Fibroblast of lung (primary cell): ENCODE measurements around the gene HNRNPF. TPM values are rescaled to one million over a fixed set of nuclear protein-coding genes. Genes with fewer than 3 reads are reported as not detected.

ENCODE experiments used
- DNase-seq, 2 donors: peaks; one replicate each; pipeline versions ENCODE4 v3.0.0 to v3.0.0-alpha.2; 2010; ENCODE audit warnings: low read depth in 2 of 2
- H2AFZ ChIP-seq: 2 replicates; pipeline ENCODE4 v1.5.1; 2012; ENCODE audit warnings: low read length, control low read depth, inconsistent platforms
- H3K27ac ChIP-seq: 2 replicates; pipeline ENCODE4 v1.5.1; 2011; ENCODE audit warnings: low read length, control low read depth; ENCODE audit not compliant: insufficient read depth
- H3K27me3 ChIP-seq: 2 replicates; pipeline ENCODE4 v1.5.1; 2011; ENCODE audit warnings: mild to moderate bottlenecking, low read length; ENCODE audit not compliant: control insufficient read depth, insufficient read depth
- H3K36me3 ChIP-seq: 2 replicates; pipeline ENCODE4 v1.5.1; 2011; ENCODE audit warnings: low read length; ENCODE audit not compliant: control insufficient read depth, insufficient read depth
- H3K4me1 ChIP-seq: 2 replicates; pipeline ENCODE4 v1.5.1; 2011; ENCODE audit warnings: low read length; ENCODE audit not compliant: control insufficient read depth, insufficient read depth; ENCODE audit errors: extremely low read depth
- H3K4me2 ChIP-seq: 2 replicates; pipeline ENCODE4 v1.5.1; 2011; ENCODE audit warnings: low read length, control low read depth; ENCODE audit not compliant: insufficient read depth; ENCODE audit errors: extremely low read depth
- H3K4me3 ChIP-seq, 4 experiments: fragments of 200-600 bp in 1 of 4; sonication (generic) in 1 of 4; replicated peaks in 1 of 4; 2 replicates each; pipeline ENCODE4 v1.5.1; 2011 to 2016; ENCODE audit warnings: low read length in 4 of 4, low read depth in 3 of 4, mild to moderate bottlenecking in 3 of 4, control low read depth in 2 of 4, inconsistent platforms in 1 of 4, mixed read lengths in 1 of 4; ENCODE audit not compliant: insufficient read depth in 1 of 4; ENCODE audit errors: control extremely low read depth in 1 of 4
- H3K79me2 ChIP-seq: 2 replicates; pipeline ENCODE4 v1.5.1; 2012; ENCODE audit warnings: mild to moderate bottlenecking, low read length, inconsistent platforms; ENCODE audit not compliant: control insufficient read depth, insufficient read depth
- H3K9ac ChIP-seq: 2 replicates; pipeline ENCODE4 v1.5.1; 2011; ENCODE audit warnings: mild to moderate bottlenecking, low read length, control low read depth; ENCODE audit not compliant: insufficient read depth
- H3K9me3 ChIP-seq: 2 replicates; pipeline ENCODE4 v1.5.1; 2012; ENCODE audit warnings: low read depth, low read length; ENCODE audit not compliant: control insufficient read depth, insufficient read depth
- H4K20me1 ChIP-seq: 2 replicates; pipeline ENCODE4 v1.5.1; 2011; ENCODE audit warnings: low read length; ENCODE audit not compliant: control insufficient read depth, insufficient read depth; ENCODE audit errors: extremely low read depth
- CTCF ChIP-seq, 2 donors: IDR thresholded peaks in 1 of 2; conservative IDR thresholded peaks in 1 of 2; 1 replicate in 1 of 2; 2 replicates in 1 of 2; pipeline ENCODE4 v1.5.1; 2011 to 2012; ENCODE audit warnings: low read length in 2 of 2, control low read depth in 1 of 2, inconsistent platforms in 1 of 2, low read depth in 1 of 2, mild to moderate bottlenecking in 1 of 2
- EZH2 ChIP-seq: IDR thresholded peaks from 2 replicates; pipeline ENCODE4 v1.5.1; 2012; ENCODE audit warnings: low read length, control low read depth, mild to moderate bottlenecking; ENCODE audit errors: missing control alignments
- polyA plus RNA-seq, 2 donors: library from polyadenylated mRNA; depleted of rRNA in 1 of 2; stranded (reverse) in 1 of 2; unstranded in 1 of 2; fragments of >200 nt; gene quantifications; 2 replicates each; pipeline ENCODE4 v1.2.1, GENCODE V29; 2011 to 2012; ENCODE audit warnings: missing spikeins in 1 of 2
- total RNA-seq: library from RNA; depleted of rRNA; stranded (reverse); fragments of >200 nt; gene quantifications from 2 replicates; pipeline ENCODE4 v1.2.1, GENCODE V29; 2014

Gene HNRNPF
- total and polyA plus RNA-seq, 2 donors (not counting 1 experiment from before 2014, with no cell fraction given), result 203 to 217 TPM

GRCh38 chr10:43390333-43390732 lies 18.7 kb downstream of the HNRNPF start:
- Histone ChIP-seq H3K4me2 (no peak overlapping the region), H3K27ac (no peak overlapping the region), H2AFZ (no peak overlapping the region), H3K79me2 (peaks cover 73% of the 10 kb centered on the region), H3K27me3 (no peaks in the 10 kb centered on the region), H3K36me3 (peaks cover 27% of the 10 kb centered on the region), H3K4me3 (no peak overlapping the region), H3K9ac (no peak overlapping the region), H3K9me3 (no peaks in the 10 kb centered on the region), H3K4me1 (peaks cover 2% of the 10 kb centered on the region), H4K20me1 (no peaks in the 10 kb centered on the region)
- TF ChIP-seq CTCF (conservative IDR thresholded peaks at IDR 0.05 in 1 of 2, IDR thresholded peaks at IDR 0.05 in 1 of 2; ENCODE audit: low read depth in 1 of 2, low read length in 2 of 2), result no peak
- no peak for TF ChIP-seq EZH2
- DNase-seq, result no peak

GRCh38 chr10:43389867-43390266 lies 19.1 kb downstream of the HNRNPF start:
- H3K4me3 ChIP-seq, result no peak overlapping the region
- H3K27ac ChIP-seq, result no peak overlapping the region
- H2AFZ ChIP-seq, result no peak overlapping the region
- H3K4me2 ChIP-seq, result no peak overlapping the region
- no peaks in the 10 kb centered on the region for H4K20me1 ChIP-seq
- H3K9ac ChIP-seq, result no peak overlapping the region
- no peak for DNase-seq
- no peaks in the 10 kb centered on the region for H3K27me3 ChIP-seq
- H3K4me1 ChIP-seq, result peaks cover 2% of the 10 kb centered on the region
- no peaks in the 10 kb centered on the region for H3K9me3 ChIP-seq
- peaks cover 27% of the 10 kb centered on the region for H3K36me3 ChIP-seq
- H3K79me2 ChIP-seq, result peaks cover 68% of the 10 kb centered on the region
- TF ChIP-seq EZH2 (no peak), CTCF (conservative IDR thresholded peaks at IDR 0.05 in 1 of 2, IDR thresholded peaks at IDR 0.05 in 1 of 2; ENCODE audit: low read depth in 1 of 2, low read length in 2 of 2) (no peak)

GRCh38 chr10:43387678-43388032 lies 21.3 kb downstream of the HNRNPF start:
- H3K27me3 ChIP-seq, result no peaks in the 10 kb centered on the region
- no peaks in the 10 kb centered on the region for H4K20me1 ChIP-seq
- no peak overlapping the region for H2AFZ ChIP-seq
- no peak for TF ChIP-seq CTCF (conservative IDR thresholded peaks at IDR 0.05 in 1 of 2, IDR thresholded peaks at IDR 0.05 in 1 of 2; ENCODE audit: low read depth in 1 of 2, low read length in 2 of 2)
- TF ChIP-seq EZH2, result no peak
- peaks cover 47% of the 10 kb centered on the region for H3K79me2 ChIP-seq
- H3K27ac ChIP-seq, result no peak overlapping the region
- DNase-seq, result no peak
- H3K9ac ChIP-seq, result no peak overlapping the region
- peaks cover 18% of the 10 kb centered on the region for H3K36me3 ChIP-seq
- no peak overlapping the region for H3K4me2 ChIP-seq
- H3K9me3 ChIP-seq, result no peaks in the 10 kb centered on the region
- no peak overlapping the region for H3K4me3 ChIP-seq
- H3K4me1 ChIP-seq, result no peaks in the 10 kb centered on the region
